Measurements from ENCODE around the gene TXN.
"Not testable (repeated sequence)": the region's sequence is repeated elsewhere in the genome, so short reads cannot be mapped to it uniquely, and the experiment has no call there.

The TXN gene

GRCh38 chr9:110257097-110257841 lies 962 bp upstream of the TXN start:
- DNase-seq = peak in 18 of 51 donors; percentile 1 to 65 (median 13)

DNA sequence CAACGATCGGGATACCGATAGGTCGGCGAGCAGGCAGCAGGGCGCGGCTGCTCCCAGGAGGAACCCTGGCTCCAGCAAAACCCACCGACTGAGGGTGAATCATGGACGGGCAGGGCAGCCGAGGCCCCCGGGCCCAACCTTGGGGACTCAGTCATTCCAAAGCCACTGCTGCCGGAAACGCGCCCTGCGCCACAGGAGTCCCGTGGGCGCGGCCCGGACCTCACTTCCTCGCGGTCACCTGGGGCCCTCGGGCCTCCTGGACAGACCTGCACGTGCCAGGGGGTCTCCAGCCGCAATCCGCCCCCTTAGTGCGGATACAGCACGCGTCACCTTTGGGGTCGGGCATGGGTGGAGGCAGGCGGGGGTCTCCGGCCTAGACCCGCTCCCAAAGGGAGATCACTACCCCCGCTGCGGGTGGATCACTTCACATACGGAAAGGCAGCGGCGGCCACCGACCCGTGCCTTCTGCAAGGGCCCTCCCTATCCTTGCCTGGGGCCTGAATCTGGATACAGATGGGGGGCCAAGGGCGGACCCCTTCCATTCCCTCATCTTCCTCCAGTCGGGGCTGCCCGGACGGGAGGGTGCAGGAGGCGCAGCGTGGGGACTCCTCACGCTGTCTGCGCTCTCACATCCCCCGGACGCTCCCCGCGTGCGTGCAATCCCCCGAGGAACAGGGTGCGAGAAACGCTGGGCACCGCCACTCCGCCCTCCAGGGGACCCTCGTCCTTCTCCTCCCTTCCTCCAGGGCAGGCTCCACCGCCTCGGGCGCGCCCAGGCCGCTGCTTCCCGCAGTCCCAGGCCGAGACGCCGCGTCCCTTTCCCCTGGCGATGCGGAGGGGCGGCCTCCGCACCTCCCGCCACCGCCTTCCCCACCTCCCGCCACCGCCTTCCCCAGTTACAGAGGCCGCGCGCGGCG lies 586 bp downstream of the TXN start:
- peak in 37 of 51 donors; percentile 7 to 74 (median 39) for DNase-seq

DNA sequence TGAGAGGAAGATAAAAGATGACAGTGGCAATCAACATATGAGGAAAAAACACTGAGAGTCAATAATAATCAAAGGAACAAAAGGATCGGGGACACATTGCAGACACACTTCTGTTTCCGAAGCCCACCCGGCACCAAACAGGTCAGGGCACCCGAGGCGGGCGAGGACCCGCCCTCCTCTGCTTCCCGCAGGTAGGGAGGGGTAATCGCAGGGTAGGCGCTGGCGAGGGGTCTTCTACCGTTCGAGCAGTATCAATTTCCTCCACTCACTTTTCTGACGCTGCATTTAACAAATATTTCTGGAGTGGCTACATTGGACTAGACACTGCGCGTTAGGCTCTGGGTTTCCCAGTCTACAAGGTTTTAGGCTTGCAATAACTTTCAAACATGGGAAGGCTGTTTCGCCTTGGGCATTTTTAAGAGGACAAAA lies 1.3 kb downstream of the TXN start:
- peak in 4 of 51 donors; percentile 0 to 25 (median 18) for DNase-seq

DNA sequence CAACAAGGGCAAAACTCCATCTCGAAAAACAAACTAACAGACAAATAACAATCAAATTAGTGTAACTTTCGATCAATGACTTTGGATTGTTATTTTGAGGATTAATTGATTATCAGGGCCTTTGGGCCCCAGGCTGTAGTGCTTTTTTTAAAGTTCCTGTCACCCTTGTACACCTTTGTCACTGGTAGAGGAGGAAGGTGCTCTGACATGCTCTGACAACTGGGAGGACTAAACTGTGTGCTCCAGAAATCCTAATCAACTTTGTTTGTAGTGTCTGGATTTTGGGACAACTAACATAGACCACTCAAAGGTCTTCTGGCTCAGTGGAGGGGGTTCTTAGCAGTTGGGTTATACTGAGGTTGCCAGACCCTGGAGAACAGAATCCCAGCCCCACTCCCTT lies 1.8 kb downstream of the TXN start:
- no peak for DNase-seq

GRCh38 chr9:110252509-110253139 lies 3.7 kb downstream of the TXN start:
- DNase-seq = no peak

- not testable (repeated sequence) for DNase-seq
Measured at GRCh38 chr9:110251770-110252169, 4.5 kb downstream of the TXN start.

- no peak for DNase-seq
Measured at GRCh38 chr9:110251212-110251611, 5.1 kb downstream of the TXN start.

DNA sequence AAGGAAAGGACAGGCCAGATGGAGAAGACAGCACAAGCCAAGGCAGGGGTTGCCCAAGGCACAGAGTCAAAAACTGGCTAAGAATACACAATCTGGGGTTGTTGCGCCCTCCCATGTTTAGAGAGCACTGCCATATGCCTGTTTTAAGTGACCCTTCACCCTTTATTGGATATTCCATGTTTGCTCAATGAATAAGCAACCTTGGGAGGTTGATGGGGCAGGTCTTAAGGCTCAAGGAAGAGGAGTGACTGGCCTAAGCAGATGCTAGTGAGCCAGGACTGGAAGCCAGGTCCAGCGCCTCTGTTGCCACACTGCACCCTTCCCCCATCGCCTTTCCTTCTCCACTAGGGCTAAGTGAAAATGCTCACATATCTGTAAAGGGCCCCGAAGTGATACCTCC lies 6.7 kb downstream of the TXN start:
- DNase-seq = no peak

DNA sequence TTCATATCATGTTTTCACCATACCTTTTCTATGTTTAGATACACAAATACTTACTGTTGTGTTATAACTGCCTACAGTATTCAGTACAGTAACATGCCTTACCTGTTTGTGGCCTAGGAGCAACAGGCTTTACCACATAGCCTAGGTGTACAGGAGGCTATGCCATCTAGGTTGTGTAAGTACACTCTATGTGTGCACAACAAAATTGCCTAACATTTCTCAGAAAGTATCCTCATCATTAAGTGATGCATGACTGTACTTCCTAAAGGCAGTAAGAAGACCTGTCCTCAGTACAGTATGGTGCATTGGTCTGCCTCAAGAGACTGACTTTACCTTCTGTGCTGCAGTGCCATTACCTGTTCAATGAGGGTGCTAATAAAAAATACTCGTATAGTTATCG lies 7.9 kb downstream of the TXN start:
- no peak for DNase-seq

DNA sequence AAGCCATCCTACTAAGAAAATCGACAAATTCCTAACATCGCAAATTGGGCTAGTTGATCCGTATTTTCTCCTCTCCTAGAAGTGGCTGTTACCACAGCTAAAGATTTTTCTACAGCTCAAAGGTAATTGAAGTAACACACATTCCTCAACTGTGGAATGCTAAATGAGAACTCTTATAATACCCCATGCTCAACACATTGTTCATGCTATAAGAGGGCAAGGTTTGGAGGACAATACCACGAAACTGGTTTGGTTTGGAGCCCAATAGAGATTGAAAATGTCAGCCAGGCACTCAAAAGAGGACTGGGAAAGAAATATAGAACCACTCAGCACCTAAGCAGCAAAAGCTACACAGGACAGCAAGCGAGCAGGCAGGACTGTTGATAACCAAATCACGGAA lies 10.1 kb downstream of the TXN start:
- DNase-seq = no peak

DNA sequence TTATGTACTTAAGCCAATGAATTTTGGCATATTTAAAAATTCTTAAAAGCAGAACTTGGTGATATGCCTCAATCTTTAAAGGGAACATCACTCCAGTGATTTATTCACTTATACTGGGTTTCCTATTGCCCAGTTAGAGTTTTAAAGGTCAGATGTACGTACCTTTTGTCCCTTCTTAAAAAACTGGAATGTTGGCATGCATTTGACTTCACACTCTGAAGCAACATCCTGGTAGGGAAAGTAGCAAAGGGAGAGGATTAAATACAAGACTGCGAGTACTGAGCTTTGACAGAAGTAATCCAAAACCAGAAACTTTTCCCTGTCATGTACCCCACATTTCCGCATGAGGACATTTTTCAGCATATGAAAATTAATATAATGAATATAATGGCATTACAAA lies 11.7 kb downstream of the TXN start:
- no peak for DNase-seq

DNA sequence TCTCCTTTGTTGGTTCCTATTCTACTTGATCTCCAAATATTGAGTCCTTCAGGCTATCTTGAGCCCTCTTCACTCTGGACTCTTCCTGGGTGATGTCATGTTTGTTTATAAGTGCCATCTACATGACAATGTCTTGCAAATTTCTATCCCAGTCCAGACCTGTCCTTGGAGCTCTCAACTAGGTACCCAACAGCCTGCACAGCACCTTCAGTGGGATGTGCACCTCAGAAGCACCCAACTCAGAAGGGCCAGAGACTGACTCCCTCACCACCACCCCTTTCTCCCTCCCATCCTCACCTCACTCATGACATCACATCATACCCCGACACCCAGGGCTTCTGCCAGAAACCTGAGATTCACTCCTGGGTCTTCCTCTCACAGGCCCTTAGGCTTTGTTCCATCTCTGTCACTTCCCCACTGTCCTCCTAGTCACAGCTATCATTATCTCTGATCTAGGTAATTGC lies 14.4 kb downstream of the TXN start:
- DNase-seq = no peak

- DNase-seq = no peak
Measured at GRCh38 chr9:110241260-110241857, 14.9 kb downstream of the TXN start.

GRCh38 chr9:110240198-110240597 lies 16.1 kb downstream of the TXN start:
- DNase-seq = no peak

DNA sequence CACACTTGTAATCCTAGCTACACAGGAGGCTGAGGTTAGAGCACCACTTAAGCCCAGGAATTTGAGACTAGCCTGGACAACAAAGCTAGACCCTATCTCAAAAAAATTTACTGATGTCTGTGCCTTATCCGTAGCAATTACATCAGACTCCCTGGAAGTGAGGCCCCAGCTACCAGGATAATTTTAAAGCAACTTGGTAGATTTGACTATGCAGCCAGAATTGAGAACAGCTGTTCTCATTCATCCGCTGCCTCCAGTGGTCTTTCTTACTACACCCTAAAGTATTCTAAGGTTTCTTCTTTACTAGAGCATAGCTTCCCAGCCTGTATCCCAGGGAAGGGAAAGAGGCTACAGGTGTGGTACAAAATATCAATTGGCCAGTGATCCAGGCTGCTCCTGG lies 28.0 kb downstream of the TXN start:
- DNase-seq = no peak

DNA sequence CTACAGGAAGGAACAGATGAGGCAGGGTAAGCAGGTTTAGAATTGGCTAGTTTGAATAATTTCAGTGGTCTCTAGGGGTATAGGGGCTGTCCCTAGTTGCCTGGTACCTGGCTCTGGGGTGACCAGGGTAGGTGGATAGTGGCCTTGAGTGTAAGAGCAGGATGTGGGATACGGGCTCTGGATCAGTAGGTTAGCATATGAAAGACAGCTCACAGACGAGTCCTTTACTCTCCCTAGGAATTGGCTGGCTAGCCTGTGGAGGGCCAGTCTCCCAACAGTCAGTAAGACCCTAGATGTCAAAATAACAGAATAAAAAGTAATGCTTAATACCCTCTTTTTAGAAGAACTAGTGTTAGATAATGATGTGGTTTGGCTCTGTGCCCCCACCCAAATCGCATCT lies 31.7 kb downstream of the TXN start:
- DNase-seq = no peak

GRCh38 chr9:110220809-110221208 lies 35.5 kb downstream of the TXN start:
- no peak for DNase-seq

DNA sequence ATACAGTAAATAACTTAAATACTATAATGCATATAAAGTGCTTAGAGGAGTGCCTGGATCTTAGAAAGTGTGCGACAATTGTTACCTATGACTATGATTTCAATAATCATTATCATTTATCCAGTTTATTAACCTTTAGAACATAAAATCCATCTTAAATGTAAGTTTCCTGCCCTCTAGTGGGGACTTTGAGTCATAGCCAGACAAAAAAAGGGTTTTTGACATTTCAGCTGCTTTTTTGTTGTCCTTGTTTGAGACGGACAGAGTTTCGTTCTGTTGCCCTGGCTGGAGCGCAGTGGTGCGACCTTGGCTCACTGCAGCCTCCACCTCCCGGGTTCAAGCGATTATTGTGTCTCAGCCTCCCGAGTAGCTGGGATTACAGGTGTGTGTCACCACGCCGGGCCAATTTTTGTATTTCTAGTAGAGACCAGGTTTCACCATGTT lies 38.6 kb downstream of the TXN start:
- DNase-seq = peak in 2 of 51 donors; percentile 6 to 21

- no peak for DNase-seq
Measured at GRCh38 chr9:110214586-110215355, 41.5 kb downstream of the TXN start.

DNA sequence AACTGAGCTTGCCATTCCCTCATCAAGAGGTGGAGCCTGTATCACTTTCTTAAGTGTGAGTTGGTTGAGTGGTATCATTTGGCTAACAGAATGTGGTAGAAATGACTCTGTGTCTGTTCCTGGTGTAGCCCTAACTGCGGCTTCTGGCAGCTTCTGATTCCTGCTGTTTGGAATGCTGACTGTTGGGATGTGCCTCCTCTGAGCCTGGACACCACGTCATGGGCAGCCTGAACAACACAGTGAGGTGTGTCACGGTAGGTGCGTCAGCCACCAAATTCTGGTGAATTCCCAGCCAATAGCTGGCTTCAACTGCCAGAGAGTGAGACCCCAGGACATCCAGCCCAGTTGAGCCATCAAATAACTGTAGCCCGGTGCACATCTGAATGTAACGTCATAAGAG lies 42.2 kb downstream of the TXN start:
- DNase-seq = no peak
